Ramos (cell line): ENCODE measurements around the gene MARCHF10.

ENCODE experiments used
- in situ Hi-C: fragments of 300-500 bp; cut with MboI; formaldehyde crosslinking; loops from one replicate; pipeline ENCODE4 v1.14.3; 2022; ENCODE audit warnings: low sequenced_read_pairs; ENCODE audit not compliant: unreplicated experiment

The MARCHF10 gene

GRCh38 chr17:62690168-62690897 lies 117.8 kb downstream of the MARCHF10 start:
- in situ Hi-C loops: loop anchor here (25.0 kb wide), 1 partner anchor 722 kb away; no protein-coding TSS in a partner anchor

GRCh38 chr17:62689441-62690167 lies 118.5 kb downstream of the MARCHF10 start:
- in situ Hi-C loops: loop anchor here (25.0 kb wide), 1 partner anchor 723 kb away; no protein-coding TSS in a partner anchor

DNA sequence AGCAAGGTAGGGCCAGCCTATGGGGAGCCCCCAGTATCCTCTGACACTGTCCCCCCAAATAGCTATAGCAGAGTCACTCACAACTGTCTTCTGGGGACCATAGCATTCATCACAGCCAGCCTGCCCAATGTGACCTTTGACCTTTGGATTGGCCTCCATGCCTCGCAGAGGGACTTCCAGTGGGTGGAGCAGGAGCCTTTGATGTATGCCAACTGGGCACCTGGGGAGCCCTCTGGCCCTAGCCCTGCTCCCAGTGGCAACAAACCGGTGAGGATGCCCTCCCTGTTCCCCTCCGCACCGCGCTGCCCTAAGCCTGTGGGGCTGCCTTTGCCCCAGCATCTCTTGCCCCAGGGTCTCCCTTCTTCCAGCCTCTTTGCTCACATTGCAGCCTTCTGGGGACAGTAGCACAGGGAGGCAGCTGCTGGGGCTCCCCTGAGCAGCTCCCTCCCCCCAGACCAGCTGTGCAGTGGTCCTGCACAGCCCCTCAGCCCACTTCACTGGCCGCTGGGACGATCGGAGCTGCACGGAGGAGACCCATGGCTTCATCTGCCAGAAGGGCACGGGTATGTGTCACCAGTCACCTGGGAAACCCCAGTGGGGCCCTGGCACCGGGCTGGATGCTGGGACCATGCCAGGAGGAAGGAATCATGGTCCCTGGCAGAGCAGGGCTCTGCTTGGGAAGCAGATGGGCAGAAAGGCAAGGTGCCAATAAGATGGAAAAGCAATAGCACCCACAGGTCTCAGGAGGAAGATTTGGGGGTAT lies 119.5 kb downstream of the MARCHF10 start:
- in situ Hi-C loops: loop anchor here (25.0 kb wide), 1 partner anchor 724 kb away; no protein-coding TSS in a partner anchor

- in situ Hi-C loops: loop anchor here (25.0 kb wide), 1 partner anchor 724 kb away; no protein-coding TSS in a partner anchor
These were observed 120.1 kb downstream of the MARCHF10 start for GRCh38 chr17:62687997-62688396.

GRCh38 chr17:62684179-62684578 lies 123.9 kb downstream of the MARCHF10 start:
- in situ Hi-C loops: loop anchor here (25.0 kb wide), 1 partner anchor 728 kb away; no protein-coding TSS in a partner anchor

DNA sequence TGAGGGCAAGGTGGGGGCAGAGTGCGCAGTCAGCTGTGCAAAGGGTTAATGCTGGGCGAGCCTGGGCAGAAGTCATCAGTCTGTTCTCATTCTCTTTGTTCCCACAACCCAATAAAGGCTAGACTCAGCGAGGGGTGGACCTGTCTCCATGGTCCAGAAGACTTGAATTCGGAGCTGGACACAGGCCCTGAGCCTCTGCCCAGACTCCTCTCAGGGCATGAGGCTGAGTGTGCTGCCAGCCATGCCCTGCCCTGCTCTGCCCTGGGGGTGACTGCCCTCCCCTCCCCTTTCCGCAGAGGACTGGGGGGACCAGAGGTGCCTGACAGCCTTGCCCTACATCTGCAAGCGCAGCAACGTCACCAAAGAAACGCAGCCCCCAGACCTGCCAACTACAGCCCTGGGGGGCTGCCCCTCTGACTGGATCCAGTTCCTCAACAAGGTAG lies 126.2 kb downstream of the MARCHF10 start:
- in situ Hi-C loops: loop anchor here (25.0 kb wide), 1 partner anchor 730 kb away; no protein-coding TSS in a partner anchor

GRCh38 chr17:62681061-62681938 lies 126.8 kb downstream of the MARCHF10 start:
- in situ Hi-C loops: loop anchor here (25.0 kb wide), 1 partner anchor 731 kb away; no protein-coding TSS in a partner anchor

DNA sequence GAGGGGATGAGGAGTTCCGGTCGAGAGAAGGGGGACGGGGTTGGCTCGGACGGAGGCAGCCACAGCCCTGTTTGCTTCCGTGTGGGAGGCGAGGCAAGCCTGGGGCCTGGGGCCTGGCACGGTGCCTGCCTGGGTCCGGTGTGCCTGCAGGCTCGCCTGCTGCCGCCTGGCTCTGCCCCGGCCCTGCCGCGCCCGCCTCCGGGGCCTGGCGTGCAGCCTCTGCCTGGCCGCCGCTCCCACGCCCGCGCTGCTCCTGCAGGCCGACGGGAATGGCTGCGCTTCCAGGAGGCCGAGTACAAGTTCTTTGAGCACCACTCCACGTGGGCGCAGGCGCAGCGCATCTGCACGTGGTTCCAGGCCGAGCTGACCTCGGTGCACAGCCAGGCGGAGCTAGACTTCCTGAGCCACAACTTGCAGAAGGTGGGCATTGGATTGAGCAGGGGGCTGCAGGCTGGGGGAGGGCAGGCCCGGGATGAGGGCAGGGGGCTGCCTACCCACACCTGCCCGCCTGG lies 127.5 kb downstream of the MARCHF10 start:
- in situ Hi-C loops: loop anchor here (25.0 kb wide), 1 partner anchor 732 kb away; no protein-coding TSS in a partner anchor

DNA sequence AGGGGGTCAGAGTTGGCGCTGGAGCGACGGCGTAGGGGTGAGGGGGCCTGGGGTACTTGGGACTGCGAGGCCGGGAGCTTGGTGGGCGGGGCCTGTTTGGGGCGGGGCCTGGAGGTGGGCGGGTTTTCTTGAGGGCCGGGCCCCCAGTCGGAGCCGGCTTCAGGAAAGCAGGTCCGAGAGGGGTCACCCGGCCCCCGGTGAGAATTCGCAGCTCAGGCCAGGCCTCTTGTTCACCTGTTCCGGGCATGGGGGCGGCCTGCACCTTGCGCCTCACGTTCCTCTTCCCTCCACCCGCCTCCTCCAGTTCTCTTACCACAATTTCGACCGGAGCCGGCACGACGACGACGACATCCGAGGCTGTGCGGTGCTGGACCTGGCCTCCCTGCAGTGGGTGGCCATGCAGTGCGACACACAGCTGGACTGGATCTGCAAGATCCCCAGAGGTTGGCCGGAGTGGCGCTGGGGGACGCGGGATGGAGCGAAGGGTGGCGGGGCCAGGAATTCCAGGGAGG lies 128.2 kb downstream of the MARCHF10 start:
- in situ Hi-C loops: loop anchor here (25.0 kb wide), 1 partner anchor 732 kb away; no protein-coding TSS in a partner anchor

DNA sequence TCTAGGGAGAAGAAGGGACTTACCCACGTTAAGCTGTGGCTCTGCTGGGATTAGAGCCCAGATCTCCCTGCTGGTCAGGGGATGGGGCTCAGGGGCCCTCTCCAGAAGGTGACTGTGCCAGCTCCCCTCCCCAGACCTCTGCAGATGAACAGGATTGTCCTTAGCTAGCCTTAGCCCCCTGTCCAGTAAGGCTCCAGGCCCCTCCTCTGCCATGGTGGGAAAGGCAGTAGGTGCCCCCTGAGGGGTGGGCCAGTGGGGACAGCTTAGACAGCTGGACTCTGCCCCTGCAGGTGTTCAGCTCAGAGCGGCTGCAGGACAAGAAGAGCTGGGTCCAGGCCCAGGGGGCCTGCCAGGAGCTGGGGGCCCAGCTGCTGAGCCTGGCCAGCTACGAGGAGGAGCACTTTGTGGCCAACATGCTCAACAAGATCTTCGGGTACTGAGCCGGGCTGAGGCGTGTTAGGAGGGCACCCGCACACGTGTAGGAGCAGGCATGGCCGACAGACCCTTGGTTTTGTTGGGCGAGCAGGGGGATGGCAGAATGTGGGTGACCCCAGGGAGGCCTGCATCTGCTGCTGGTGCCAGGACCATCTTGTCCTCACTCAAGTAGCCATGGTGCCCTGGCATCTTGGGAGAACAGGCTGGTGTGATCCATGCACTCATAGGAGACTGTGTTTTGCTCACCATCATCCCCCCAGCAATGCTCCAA lies 129.7 kb downstream of the MARCHF10 start:
- in situ Hi-C loops: loop anchor here (25.0 kb wide), 1 partner anchor 734 kb away; no protein-coding TSS in a partner anchor

DNA sequence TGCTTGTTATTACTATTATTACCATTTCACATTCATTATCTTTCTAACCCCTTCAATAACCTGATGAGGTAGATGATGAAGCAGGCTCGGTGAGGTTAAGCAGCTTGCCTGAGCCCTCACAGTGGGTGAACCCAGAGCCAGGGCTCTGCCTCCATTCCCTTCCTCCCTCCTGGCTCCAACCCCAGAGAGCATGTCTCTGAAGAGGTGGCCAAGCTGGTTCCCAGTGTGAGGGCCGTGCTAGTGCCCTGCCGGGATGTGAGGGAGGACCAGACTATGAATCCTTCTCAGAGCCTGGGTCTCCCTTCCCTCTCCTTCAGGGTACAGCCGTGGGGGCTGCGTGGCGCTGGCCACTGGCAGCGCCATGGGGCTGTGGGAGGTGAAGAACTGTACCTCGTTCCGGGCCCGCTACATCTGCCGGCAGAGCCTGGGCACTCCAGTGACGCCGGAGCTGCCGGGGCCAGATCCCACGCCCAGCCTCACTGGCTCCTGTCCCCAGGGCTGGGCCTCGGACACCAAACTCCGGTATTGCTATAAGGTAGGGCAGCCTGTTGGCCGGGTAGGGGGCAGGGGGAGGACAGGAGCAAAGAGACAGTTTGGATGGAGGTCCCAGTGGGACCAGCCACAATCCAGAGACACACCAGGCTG lies 131.0 kb downstream of the MARCHF10 start:
- in situ Hi-C loops: loop anchor here (25.0 kb wide), 1 partner anchor 735 kb away; no protein-coding TSS in a partner anchor

GRCh38 chr17:62676231-62676943 lies 131.7 kb downstream of the MARCHF10 start:
- in situ Hi-C loops: loop anchor here (25.0 kb wide), 1 partner anchor 736 kb away; no protein-coding TSS in a partner anchor

- in situ Hi-C loops: loop anchor here (25.0 kb wide), 1 partner anchor 737 kb away; no protein-coding TSS in a partner anchor
These were observed 132.4 kb downstream of the MARCHF10 start for GRCh38 chr17:62675701-62676100.

DNA sequence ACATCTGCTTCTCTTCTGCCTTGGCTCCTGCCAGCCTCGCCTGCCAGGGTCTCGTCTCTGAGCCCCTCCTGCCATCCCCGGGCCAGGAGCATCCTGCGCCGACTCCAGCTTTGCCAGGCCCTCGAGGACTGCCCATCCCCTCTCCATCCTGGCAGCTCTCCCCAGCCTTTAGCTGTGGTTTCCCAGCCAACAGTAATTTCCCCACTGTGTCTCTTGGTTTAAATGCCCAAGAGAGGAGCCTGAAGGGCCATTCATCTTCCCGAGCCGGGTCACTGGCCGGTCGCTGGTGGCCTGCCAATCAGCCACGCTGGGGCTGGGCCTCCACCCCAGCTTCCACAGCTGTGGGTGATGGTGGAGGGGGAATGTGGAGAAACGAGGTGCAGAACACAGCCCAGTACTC lies 132.9 kb downstream of the MARCHF10 start:
- in situ Hi-C loops: loop anchor here (25.0 kb wide), 1 partner anchor 737 kb away; no protein-coding TSS in a partner anchor

DNA sequence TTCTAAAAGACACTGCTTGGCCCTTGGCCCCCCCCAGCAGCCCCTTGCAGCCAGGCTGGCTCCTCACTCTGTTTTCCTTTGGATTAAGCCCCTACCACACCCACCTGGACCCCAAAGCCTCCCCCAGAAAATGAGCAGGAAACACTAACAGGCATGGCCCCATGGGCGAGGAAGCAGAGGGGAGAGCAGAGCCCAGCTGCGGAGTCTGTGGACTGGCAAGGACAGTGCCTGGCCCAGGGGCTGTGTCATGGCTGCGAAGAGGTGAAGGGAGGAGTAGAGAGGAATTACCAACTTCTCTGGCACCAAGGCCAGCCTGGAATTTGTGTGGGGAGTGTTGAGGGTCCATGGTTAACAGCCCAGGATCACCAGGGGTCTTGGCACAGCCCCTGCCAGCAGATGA lies 133.3 kb downstream of the MARCHF10 start:
- in situ Hi-C loops: loop anchor here (25.0 kb wide), 1 partner anchor 737 kb away; no protein-coding TSS in a partner anchor

DNA sequence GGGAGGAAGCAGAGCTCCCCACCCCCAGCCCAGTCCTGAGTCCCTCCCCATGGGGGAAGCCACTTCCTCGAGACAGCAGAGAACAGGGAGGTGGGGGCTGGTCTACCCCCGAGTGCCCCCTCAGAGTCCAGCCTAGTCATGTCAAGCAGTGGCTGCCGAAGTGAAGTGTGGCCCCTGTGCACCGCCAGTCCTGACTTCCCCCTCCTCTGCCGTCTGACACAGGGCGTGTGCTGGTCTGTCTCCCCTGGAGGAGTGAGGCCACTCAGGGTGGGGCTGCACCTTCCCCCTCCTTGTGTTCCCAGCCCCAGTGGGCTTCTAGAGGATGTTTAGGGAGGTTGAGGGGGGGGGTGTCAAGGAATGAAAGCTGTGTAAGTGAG lies 133.8 kb downstream of the MARCHF10 start:
- in situ Hi-C loops: no loop called here
